Measurements from ENCODE around the gene SUPT16H.

SUPT16H gene

GRCh38 chr14:21383848-21384493, at the start of gene SUPT16H:
Gene SUPT16H, minus strand, starts transcription at chr14:21384019. Its CDS starts 92 bp downstream, at chr14:21383927.
- no peak for TF ChIP-seq CTCF (conservative IDR thresholded peaks at IDR 0.05; ENCODE audit: low read depth, low read length)
- peak within 1 kb of the TSS; percentile 98 for H3K4me3 ChIP-seq (ENCODE audit: low read length)
- DNase-seq (ENCODE audit: low read depth), result peak; percentile 91

DNA sequence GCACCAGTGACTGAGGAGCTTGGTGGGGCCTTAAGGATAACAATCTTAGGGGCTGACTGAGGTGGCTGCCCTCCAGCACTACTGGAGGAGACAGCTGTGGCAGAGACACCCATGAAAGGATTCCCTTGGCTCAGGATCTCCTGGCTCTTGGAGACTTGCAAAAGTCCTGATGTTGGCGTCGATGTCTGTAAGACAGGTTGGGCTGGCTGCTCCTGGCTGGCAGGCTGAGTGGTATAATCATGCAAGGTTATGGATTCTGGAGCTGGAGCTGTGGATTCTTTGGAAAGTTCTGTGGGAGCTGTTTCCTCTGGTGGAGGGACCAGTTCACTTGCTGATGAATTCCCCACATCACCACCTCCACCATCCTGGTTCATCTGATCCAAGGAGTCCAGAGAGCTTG, 47.3 kb upstream of the SUPT16H start:
- no peak for TF ChIP-seq CTCF (conservative IDR thresholded peaks at IDR 0.05; ENCODE audit: low read depth, low read length)
- no peak for DNase-seq (ENCODE audit: low read depth)
- H3K4me3 ChIP-seq (ENCODE audit: low read length), result no peak overlapping the region

DNA sequence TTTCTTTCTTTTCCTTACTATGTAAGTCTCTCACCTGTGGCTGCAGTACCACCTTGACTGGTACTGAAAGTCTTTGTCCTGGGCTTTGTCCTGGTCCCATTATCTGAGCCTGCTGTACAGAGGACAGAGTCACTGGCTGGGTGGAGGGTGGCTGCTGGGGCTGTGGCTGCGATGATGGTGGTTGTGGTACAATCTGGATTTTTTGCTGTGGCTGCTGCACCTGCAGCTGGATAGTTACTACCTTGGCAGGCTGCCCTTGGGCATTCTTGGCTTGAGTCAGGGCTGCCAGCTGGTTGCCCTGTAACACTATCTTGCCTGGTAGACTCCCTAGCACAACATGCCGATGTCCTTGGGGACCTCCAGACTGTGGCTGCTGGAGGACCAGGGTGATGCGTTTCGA, 45.1 kb upstream of the SUPT16H start:
- no peak overlapping the region for H3K4me3 ChIP-seq (ENCODE audit: low read length)
- no peak for TF ChIP-seq CTCF (conservative IDR thresholded peaks at IDR 0.05; ENCODE audit: low read depth, low read length)
- DNase-seq (ENCODE audit: low read depth), result no peak

GRCh38 chr14:21426692-21427091, 42.9 kb upstream of the SUPT16H start:
- DNase-seq (ENCODE audit: low read depth), result no peak
- TF ChIP-seq CTCF (conservative IDR thresholded peaks at IDR 0.05; ENCODE audit: low read depth, low read length), result no peak
- H3K4me3 ChIP-seq (ENCODE audit: low read length), result no peak overlapping the region

- DNase-seq (ENCODE audit: low read depth), result no peak
- no peak overlapping the region for H3K4me3 ChIP-seq (ENCODE audit: low read length)
- TF ChIP-seq CTCF (conservative IDR thresholded peaks at IDR 0.05; ENCODE audit: low read depth, low read length), result no peak
These were observed 35.7 kb upstream of the SUPT16H start for GRCh38 chr14:21419528-21419927.

DNA sequence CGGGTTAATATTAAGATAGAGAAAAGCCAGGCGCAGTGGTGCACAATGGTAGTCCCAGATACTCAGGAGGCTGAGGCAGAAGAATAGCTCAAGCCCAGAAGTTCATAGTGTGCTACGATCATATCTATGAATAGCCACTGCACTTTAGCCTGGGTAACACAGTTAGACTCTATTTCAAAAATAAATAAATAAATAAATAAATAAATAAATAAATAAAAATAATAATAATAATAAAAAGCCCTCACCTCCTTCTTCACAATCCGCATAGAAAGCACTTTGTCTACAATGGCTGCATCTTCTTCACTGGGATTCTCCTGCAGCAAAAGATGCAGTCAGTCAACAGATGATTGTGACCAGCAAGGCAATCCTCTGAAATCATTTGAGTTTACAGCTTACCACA, 31.5 kb upstream of the SUPT16H start:
- DNase-seq (ENCODE audit: low read depth), result no peak
- no peak for TF ChIP-seq CTCF (conservative IDR thresholded peaks at IDR 0.05; ENCODE audit: low read depth, low read length)
- H3K4me3 ChIP-seq (ENCODE audit: low read length), result no peak overlapping the region

GRCh38 chr14:21414137-21414631, 30.4 kb upstream of the SUPT16H start:
- H3K4me3 ChIP-seq (ENCODE audit: low read length), result no peak overlapping the region
- no peak for TF ChIP-seq CTCF (conservative IDR thresholded peaks at IDR 0.05; ENCODE audit: low read depth, low read length)
- DNase-seq (ENCODE audit: low read depth), result no peak
